HEK293 (cell line): ENCODE data around the gene HHIPL1.

Experiments
- CTCF ChIA-PET: fragments of 350-600 bp; formaldehyde crosslinking; extraction: SDS; loops from one replicate; lab custom pipeline; 2021; ENCODE audit warnings: antibody characterized with exemption; lab: Yijun Ruan, JAX
- POLR2A ChIA-PET: fragments of 300-600 bp; formaldehyde crosslinking; extraction: SDS; loops from one replicate; lab custom pipeline; 2020; ENCODE audit warnings: antibody characterized with exemption, inconsistent platforms; lab: Yijun Ruan, JAX
- H3K27ac ChIP-seq: fragments of 200-500 bp; sonication (Bioruptor generic); 2 replicates; pipeline ENCODE4 v1.5.1; 2014; ENCODE audit warnings: low read depth, low read length, control low read depth, inconsistent platforms; ENCODE audit errors: extremely low read depth
- H3K36me3 ChIP-seq, 2 experiments: fragments of 200-500 bp in 1 of 2; sonication (Bioruptor generic) in 1 of 2; 1 replicate in 1 of 2; 2 replicates in 1 of 2; pipeline ENCODE4 v1.5.1; 2014 to 2017; ENCODE audit warnings: inconsistent platforms in 2 of 2, low read length in 2 of 2; ENCODE audit not compliant: control insufficient read depth in 2 of 2, insufficient read depth in 1 of 2
- H3K4me1 ChIP-seq: fragments of 200-500 bp; sonication (Bioruptor generic); 2 replicates; pipeline ENCODE4 v1.5.1; 2014; ENCODE audit warnings: mild to moderate bottlenecking, low read length, inconsistent platforms; ENCODE audit not compliant: control insufficient read depth, insufficient read depth
- H3K4me3 ChIP-seq: 2 replicates; pipeline ENCODE4 v1.5.1; 2011; ENCODE audit warnings: low read depth, mild to moderate bottlenecking, control low read depth, low read length, moderate library complexity
- H3K9me3 ChIP-seq: fragments of 200-500 bp; sonication (Bioruptor generic); 2 replicates; pipeline ENCODE4 v1.5.1; 2014; ENCODE audit warnings: low read depth, low read length, inconsistent platforms; ENCODE audit not compliant: control insufficient read depth, insufficient read depth
- FEZF1 ChIP-seq: fragments of 450-650 bp; formaldehyde crosslinking; IDR thresholded peaks from 2 replicates; pipeline ENCODE4 v1.5.1; 2016; ENCODE audit warnings: missing biosample characterization, missing genetic modification characterization
- PRDM6 ChIP-seq: fragments of 450-650 bp; formaldehyde crosslinking; IDR thresholded peaks from 2 replicates; pipeline ENCODE4 v1.5.1; 2017; ENCODE audit warnings: missing biosample characterization, missing genetic modification characterization
- SCRT1 ChIP-seq: fragments of 450-650 bp; formaldehyde crosslinking; IDR thresholded peaks from 2 replicates; pipeline ENCODE4 v1.5.1; 2016; ENCODE audit warnings: missing biosample characterization, missing genetic modification characterization, borderline replicate concordance
- SCRT2 ChIP-seq: fragments of 450-650 bp; formaldehyde crosslinking; IDR thresholded peaks from 2 replicates; pipeline ENCODE4 v1.5.1; 2016; ENCODE audit warnings: missing biosample characterization, missing genetic modification characterization
- SP2 ChIP-seq: fragments of 450-650 bp; formaldehyde crosslinking; IDR thresholded peaks from 2 replicates; pipeline ENCODE4 v1.5.1; 2016; ENCODE audit warnings: missing biosample characterization, missing genetic modification characterization
- TSHZ1 ChIP-seq: fragments of 450-650 bp; formaldehyde crosslinking; IDR thresholded peaks from 2 replicates; pipeline ENCODE4 v1.5.1; 2016; ENCODE audit warnings: missing biosample characterization, missing genetic modification characterization, borderline replicate concordance
- ZEB2 ChIP-seq: fragments of 450-650 bp; formaldehyde crosslinking; IDR thresholded peaks from 2 replicates; pipeline ENCODE4 v1.5.1; 2016; ENCODE audit warnings: missing biosample characterization, missing genetic modification characterization
- ZFHX2 ChIP-seq: fragments of 450-650 bp; formaldehyde crosslinking; conservative IDR thresholded peaks from 2 replicates; pipeline ENCODE4 v1.5.1; 2016; ENCODE audit warnings: missing biosample characterization, missing genetic modification characterization
- ZFP69B ChIP-seq: fragments of 450-650 bp; formaldehyde crosslinking; IDR thresholded peaks from 2 replicates; pipeline ENCODE4 v1.5.1; 2016; ENCODE audit warnings: missing biosample characterization, missing genetic modification characterization
- ZNF2 ChIP-seq: fragments of 450-650 bp; formaldehyde crosslinking; IDR thresholded peaks from 2 replicates; pipeline ENCODE4 v1.5.1; 2016; ENCODE audit warnings: missing biosample characterization, missing genetic modification characterization
- ZNF280D ChIP-seq: fragments of 450-650 bp; formaldehyde crosslinking; IDR thresholded peaks from 2 replicates; pipeline ENCODE4 v1.5.1; 2016; ENCODE audit warnings: missing biosample characterization, missing genetic modification characterization
- ZNF302 ChIP-seq: fragments of 450-650 bp; formaldehyde crosslinking; IDR thresholded peaks from 2 replicates; pipeline ENCODE4 v1.5.1; 2016; ENCODE audit warnings: missing biosample characterization, missing genetic modification characterization, low read depth
- ZNF350 ChIP-seq: fragments of 450-650 bp; formaldehyde crosslinking; IDR thresholded peaks from 2 replicates; pipeline ENCODE4 v1.5.0; 2017; ENCODE audit warnings: missing biosample characterization, mild to moderate bottlenecking, missing genetic modification characterization
- ZNF391 ChIP-seq: fragments of 450-650 bp; formaldehyde crosslinking; IDR thresholded peaks from 2 replicates; pipeline ENCODE4 v1.5.1; 2016; ENCODE audit warnings: low read depth, missing biosample characterization, missing genetic modification characterization, borderline replicate concordance
- ZNF510 ChIP-seq: fragments of 450-650 bp; formaldehyde crosslinking; IDR thresholded peaks from 2 replicates; pipeline ENCODE4 v1.5.1; 2018; ENCODE audit warnings: mild to moderate bottlenecking, missing genetic modification characterization, missing biosample characterization; ENCODE audit not compliant: insufficient replicate concordance
- ZNF600 ChIP-seq: fragments of 450-650 bp; formaldehyde crosslinking; IDR thresholded peaks from 2 replicates; pipeline ENCODE4 v1.5.1; 2016; ENCODE audit warnings: missing biosample characterization, missing genetic modification characterization
- ZNF623 ChIP-seq: fragments of 450-650 bp; formaldehyde crosslinking; IDR thresholded peaks from 2 replicates; pipeline ENCODE4 v1.5.1; 2016; ENCODE audit warnings: missing biosample characterization, missing genetic modification characterization
- ZNF677 ChIP-seq: fragments of 450-650 bp; IDR thresholded peaks from 2 replicates; pipeline ENCODE4 v1.5.0; 2018; ENCODE audit warnings: missing biosample characterization, mild to moderate bottlenecking, missing genetic modification characterization, moderate library complexity
- ZNF701 ChIP-seq: fragments of 450-650 bp; formaldehyde crosslinking; IDR thresholded peaks from 2 replicates; pipeline ENCODE4 v1.5.1; 2016; ENCODE audit warnings: missing biosample characterization, missing genetic modification characterization
- ZNF768 ChIP-seq: fragments of 450-650 bp; formaldehyde crosslinking; IDR thresholded peaks from 2 replicates; pipeline ENCODE4 v1.5.1; 2018; ENCODE audit warnings: missing biosample characterization, mild to moderate bottlenecking, missing genetic modification characterization
- ZNF785 ChIP-seq: fragments of 450-650 bp; formaldehyde crosslinking; IDR thresholded peaks from 2 replicates; pipeline ENCODE4 v1.5.1; 2016; ENCODE audit warnings: missing biosample characterization, missing genetic modification characterization
- ZSCAN23 ChIP-seq: fragments of 450-650 bp; formaldehyde crosslinking; IDR thresholded peaks from 2 replicates; pipeline ENCODE4 v1.5.1; 2016; ENCODE audit warnings: missing biosample characterization, missing genetic modification characterization
- TF ChIP-seq, protein P1 (sequence below): fragments of 450-650 bp; formaldehyde crosslinking; IDR thresholded peaks from 2 replicates; pipeline ENCODE4 v1.5.1; 2016; ENCODE audit warnings: missing biosample characterization, missing genetic modification characterization
- TF ChIP-seq, protein P2 (sequence below): fragments of 450-650 bp; formaldehyde crosslinking; IDR thresholded peaks from 2 replicates; pipeline ENCODE4 v1.5.1; 2016; ENCODE audit warnings: missing biosample characterization, missing genetic modification characterization, low read depth

Gene HHIPL1

DNA sequence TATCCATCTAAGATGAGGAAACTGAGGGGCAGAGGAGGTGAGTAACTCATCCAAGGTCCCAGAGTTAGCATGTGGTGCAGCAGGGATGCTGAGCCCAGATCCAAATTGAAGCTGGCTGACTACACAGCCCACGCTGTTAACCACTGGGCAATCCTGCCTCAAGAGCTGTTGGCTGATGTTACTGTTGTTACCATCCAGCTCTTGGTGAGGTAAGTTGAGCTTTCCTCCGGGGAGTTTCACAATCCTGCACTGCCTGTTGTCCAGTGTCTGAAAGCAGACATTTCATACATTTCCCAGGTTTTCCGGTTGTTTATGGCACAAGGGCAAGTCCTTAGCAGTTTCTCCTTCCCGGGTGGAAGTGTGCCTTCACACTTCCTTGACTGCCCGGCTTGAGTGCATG, 53.7 kb downstream of the HHIPL1 start (continued):
- TF ChIP-seq, protein P1, sequence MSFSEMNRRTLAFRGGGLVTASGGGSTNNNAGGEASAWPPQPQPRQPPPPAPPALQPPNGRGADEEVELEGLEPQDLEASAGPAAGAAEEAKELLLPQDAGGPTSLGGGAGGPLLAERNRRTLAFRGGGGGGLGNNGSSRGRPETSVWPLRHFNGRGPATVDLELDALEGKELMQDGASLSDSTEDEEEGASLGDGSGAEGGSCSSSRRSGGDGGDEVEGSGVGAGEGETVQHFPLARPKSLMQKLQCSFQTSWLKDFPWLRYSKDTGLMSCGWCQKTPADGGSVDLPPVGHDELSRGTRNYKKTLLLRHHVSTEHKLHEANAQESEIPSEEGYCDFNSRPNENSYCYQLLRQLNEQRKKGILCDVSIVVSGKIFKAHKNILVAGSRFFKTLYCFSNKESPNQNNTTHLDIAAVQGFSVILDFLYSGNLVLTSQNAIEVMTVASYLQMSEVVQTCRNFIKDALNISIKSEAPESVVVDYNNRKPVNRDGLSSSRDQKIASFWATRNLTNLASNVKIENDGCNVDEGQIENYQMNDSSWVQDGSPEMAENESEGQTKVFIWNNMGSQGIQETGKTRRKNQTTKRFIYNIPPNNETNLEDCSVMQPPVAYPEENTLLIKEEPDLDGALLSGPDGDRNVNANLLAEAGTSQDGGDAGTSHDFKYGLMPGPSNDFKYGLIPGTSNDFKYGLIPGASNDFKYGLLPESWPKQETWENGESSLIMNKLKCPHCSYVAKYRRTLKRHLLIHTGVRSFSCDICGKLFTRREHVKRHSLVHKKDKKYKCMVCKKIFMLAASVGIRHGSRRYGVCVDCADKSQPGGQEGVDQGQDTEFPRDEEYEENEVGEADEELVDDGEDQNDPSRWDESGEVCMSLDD (tag by site-specific recombination) = no peak
- no peak for TF ChIP-seq ZFHX2 (tag by site-specific recombination)
- no peak for TF ChIP-seq TSHZ1 (tag by site-specific recombination)
- TF ChIP-seq ZNF2 (tag by site-specific recombination) = no peak
- no peak for TF ChIP-seq ZNF768 (tag by site-specific recombination)
- no peak for TF ChIP-seq ZNF701 (tag by site-specific recombination)
- TF ChIP-seq FEZF1 (tag by site-specific recombination) = no peak
- TF ChIP-seq PRDM6 = no peak
- no peak for TF ChIP-seq ZNF302 (tag by site-specific recombination)
- no peak for TF ChIP-seq ZSCAN23 (tag by site-specific recombination)
- TF ChIP-seq ZNF785 (tag by site-specific recombination) = no peak

DNA sequence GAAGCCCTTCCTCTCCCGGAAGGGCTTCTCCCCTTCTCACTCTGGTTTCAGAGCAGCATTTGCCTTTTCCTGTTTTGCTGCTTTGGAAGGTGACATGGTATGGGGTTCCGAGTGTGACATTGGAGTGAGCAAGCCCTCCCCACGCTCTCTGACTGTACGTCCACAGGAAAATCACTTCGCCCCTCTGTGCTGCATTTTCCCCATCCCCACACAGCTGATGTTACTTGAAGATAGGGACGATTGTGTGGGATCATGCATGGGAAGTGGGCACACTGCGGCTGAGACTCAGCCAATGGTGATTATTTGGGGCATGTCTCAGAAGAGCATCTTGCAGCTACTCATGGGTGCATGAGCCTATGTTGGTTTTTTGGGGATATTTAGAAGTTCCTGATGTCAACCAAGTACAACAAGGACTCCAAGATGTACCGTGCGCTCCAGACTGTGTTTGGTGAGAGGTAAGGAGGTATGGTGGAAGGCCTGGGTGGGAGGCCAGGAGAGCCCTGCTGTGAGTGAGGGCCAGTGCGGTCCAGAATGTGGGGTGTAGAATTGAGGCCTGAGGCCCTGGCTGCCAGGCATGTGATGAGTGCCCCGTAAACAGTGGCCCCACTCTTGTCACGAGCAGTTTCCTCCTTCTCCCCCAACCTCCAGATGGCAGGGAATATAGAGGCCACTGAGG, 54.3 kb downstream of the HHIPL1 start:
- Histone ChIP-seq H3K4me3 (no peak overlapping the region), H3K36me3 (no peaks in the 10 kb centered on the region), H3K4me1 (no peaks in the 10 kb centered on the region), H3K27ac (no peak overlapping the region), H3K9me3 (no peaks in the 10 kb centered on the region; the same call in 1 of the 2 replicates)
- TF ChIP-seq SCRT2 (no peak), SCRT1 (tag by site-specific recombination) (no peak), ZNF510 (tag by site-specific recombination) (no peak), ZNF280D (tag by site-specific recombination) (no peak), ZNF350 (tag by site-specific recombination) (no peak), SP2 (tag by site-specific recombination) (no peak), ZNF600 (tag by site-specific recombination) (no peak), ZEB2 (tag by site-specific recombination) (no peak), ZFP69B (tag by site-specific recombination) (no peak), ZNF677 (no peak), ZNF623 (tag by site-specific recombination) (no peak), ZNF391 (no peak)
- TF ChIP-seq, protein P2, sequence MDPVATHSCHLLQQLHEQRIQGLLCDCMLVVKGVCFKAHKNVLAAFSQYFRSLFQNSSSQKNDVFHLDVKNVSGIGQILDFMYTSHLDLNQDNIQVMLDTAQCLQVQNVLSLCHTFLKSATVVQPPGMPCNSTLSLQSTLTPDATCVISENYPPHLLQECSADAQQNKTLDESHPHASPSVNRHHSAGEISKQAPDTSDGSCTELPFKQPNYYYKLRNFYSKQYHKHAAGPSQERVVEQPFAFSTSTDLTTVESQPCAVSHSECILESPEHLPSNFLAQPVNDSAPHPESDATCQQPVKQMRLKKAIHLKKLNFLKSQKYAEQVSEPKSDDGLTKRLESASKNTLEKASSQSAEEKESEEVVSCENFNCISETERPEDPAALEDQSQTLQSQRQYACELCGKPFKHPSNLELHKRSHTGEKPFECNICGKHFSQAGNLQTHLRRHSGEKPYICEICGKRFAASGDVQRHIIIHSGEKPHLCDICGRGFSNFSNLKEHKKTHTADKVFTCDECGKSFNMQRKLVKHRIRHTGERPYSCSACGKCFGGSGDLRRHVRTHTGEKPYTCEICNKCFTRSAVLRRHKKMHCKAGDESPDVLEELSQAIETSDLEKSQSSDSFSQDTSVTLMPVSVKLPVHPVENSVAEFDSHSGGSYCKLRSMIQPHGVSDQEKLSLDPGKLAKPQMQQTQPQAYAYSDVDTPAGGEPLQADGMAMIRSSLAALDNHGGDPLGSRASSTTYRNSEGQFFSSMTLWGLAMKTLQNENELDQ (tag by site-specific recombination) = no peak
- ChIA-PET CTCF (interaction anchor here (0.8 to 1.3 kb wide), 3 partner anchors 11 to 494 kb away, joined by 3 to 5 read pairs (median 4); no protein-coding TSS in a partner anchor), POLR2A (no interaction called here)
